HG02642 (cell line): ENCODE data around the gene BIRC2.

Experiments used
- ATAC-seq: cut with Tn5 transposase; IDR thresholded peaks from one replicate; pipeline ENCODE4 v1.9.1; 2021; ENCODE audit warnings: mild to moderate bottlenecking; ENCODE audit not compliant: unreplicated experiment, poor library complexity

The BIRC2 gene

GRCh38 chr11:102426000-102426399, 79.0 kb downstream of the BIRC2 start:
- no peak for ATAC-seq

- ATAC-seq: no peak
These were observed 79.6 kb downstream of the BIRC2 start for GRCh38 chr11:102426570-102426969.

GRCh38 chr11:102427068-102427467, 80.1 kb downstream of the BIRC2 start:
- no peak for ATAC-seq
